ENCODE measurements around the gene DYNLT4. TPM values are rescaled to one million over a fixed set of nuclear protein-coding genes. Genes with fewer than 3 reads are reported as not detected.

Gene DYNLT4
- total and polyA plus RNA-seq, 2 of the 13 experiments (the other 11 are each of a cell fraction or from before 2014, with no cell fraction given): 0.77 TPM; not detected in 1

GRCh38 chr1:44842862-44843655 lies 35.9 kb upstream of the DYNLT4 start, which contains the start of gene PTCH2 (continued):
- no peak for TF ChIP-seq U2AF1 (optimal IDR thresholded peaks at IDR 0.05; ENCODE audit: low read depth, low read length)
- TF ChIP-seq AKNA (CRISPR knock-in tag; IDR thresholded peaks at IDR 0.05; ENCODE audit: borderline replicate concordance): no peak
- TF ChIP-seq ZBTB34 (CRISPR knock-in tag; IDR thresholded peaks at IDR 0.05): no peak
- no peak for TF ChIP-seq TFAP4 (IDR thresholded peaks at IDR 0.05; ENCODE audit: borderline replicate concordance, low read depth)
- no peak for TF ChIP-seq TEAD3 (CRISPR knock-in tag; optimal IDR thresholded peaks at IDR 0.05; ENCODE audit: borderline replicate concordance)
- TF ChIP-seq FOXC1 (CRISPR knock-in tag; IDR thresholded peaks at IDR 0.05; ENCODE audit: borderline replicate concordance): no peak; the same call in 1 of the 2 replicates
- no peak for TF ChIP-seq HMG20B (CRISPR knock-in tag; conservative IDR thresholded peaks at IDR 0.05)
- no peak for TF ChIP-seq RELA (CRISPR knock-in tag; IDR thresholded peaks at IDR 0.05)
- no peak for TF ChIP-seq FOXA1 (IDR thresholded peaks at IDR 0.05)
- TF ChIP-seq FOXA1 (CRISPR knock-in tag; IDR thresholded peaks at IDR 0.05): no peak
- no peak for TF ChIP-seq KLF11 (CRISPR knock-in tag; IDR thresholded peaks at IDR 0.05)
- no peak for TF ChIP-seq NFAT5 (CRISPR knock-in tag; IDR thresholded peaks at IDR 0.05)
- TF ChIP-seq ZBTB2 (CRISPR knock-in tag; IDR thresholded peaks at IDR 0.05; ENCODE audit: low read depth): no peak
- no peak for TF ChIP-seq NFKBIZ (CRISPR knock-in tag; IDR thresholded peaks at IDR 0.05)
- TF ChIP-seq FOXO1 (CRISPR knock-in tag; IDR thresholded peaks at IDR 0.05): no peak
- TF ChIP-seq CHD4 (IDR thresholded peaks at IDR 0.05; ENCODE audit: borderline replicate concordance, low read length): no peak
